ENCODE results near the gene TADA2A.

TADA2A gene

DNA sequence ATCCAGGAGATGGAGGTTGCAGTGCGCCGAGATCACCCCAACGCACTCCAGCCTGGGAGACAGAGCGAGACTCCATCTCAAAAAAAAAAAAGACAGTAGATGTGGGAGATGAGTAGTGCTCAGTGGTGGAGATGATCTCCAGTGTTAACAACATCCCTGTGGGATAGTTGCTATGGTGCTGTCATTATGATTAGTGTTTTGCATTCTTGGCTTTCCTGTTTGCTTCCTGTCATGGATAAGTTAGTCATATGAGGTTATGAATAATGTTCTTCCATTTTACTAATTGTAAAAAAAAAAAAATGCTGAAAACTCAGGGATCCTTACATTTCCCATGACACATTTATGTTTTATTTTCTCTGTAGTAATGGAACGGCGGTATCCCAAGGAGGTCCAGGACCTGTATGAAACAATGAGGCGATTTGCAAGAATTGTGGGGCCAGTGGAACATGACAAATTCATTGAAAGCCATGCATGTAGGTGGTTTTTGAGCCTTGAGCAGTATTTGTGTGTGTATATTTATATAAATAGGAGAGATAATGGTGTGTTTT is 58.5 kb downstream of the TADA2A start:
- no peak for TF ChIP-seq ZNF184 (tag by site-specific recombination; IDR thresholded peaks at IDR 0.05)
- no peak for TF ChIP-seq ZNF202 (tag by site-specific recombination; IDR thresholded peaks at IDR 0.05; ENCODE audit: borderline replicate concordance)
- TF ChIP-seq, protein P1, sequence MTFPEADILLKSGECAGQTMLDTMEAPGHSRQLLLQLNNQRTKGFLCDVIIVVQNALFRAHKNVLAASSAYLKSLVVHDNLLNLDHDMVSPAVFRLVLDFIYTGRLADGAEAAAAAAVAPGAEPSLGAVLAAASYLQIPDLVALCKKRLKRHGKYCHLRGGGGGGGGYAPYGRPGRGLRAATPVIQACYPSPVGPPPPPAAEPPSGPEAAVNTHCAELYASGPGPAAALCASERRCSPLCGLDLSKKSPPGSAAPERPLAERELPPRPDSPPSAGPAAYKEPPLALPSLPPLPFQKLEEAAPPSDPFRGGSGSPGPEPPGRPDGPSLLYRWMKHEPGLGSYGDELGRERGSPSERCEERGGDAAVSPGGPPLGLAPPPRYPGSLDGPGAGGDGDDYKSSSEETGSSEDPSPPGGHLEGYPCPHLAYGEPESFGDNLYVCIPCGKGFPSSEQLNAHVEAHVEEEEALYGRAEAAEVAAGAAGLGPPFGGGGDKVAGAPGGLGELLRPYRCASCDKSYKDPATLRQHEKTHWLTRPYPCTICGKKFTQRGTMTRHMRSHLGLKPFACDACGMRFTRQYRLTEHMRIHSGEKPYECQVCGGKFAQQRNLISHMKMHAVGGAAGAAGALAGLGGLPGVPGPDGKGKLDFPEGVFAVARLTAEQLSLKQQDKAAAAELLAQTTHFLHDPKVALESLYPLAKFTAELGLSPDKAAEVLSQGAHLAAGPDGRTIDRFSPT (tag by site-specific recombination; IDR thresholded peaks at IDR 0.05), result no peak
- no peak for TF ChIP-seq ZNF16 (tag by site-specific recombination; IDR thresholded peaks at IDR 0.05; ENCODE audit: low read depth)
- TF ChIP-seq, protein P2, sequence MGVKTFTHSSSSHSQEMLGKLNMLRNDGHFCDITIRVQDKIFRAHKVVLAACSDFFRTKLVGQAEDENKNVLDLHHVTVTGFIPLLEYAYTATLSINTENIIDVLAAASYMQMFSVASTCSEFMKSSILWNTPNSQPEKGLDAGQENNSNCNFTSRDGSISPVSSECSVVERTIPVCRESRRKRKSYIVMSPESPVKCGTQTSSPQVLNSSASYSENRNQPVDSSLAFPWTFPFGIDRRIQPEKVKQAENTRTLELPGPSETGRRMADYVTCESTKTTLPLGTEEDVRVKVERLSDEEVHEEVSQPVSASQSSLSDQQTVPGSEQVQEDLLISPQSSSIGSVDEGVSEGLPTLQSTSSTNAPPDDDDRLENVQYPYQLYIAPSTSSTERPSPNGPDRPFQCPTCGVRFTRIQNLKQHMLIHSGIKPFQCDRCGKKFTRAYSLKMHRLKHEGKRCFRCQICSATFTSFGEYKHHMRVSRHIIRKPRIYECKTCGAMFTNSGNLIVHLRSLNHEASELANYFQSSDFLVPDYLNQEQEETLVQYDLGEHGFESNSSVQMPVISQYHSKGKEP (tag by site-specific recombination; IDR thresholded peaks at IDR 0.05), result no peak
- TF ChIP-seq, protein P3, sequence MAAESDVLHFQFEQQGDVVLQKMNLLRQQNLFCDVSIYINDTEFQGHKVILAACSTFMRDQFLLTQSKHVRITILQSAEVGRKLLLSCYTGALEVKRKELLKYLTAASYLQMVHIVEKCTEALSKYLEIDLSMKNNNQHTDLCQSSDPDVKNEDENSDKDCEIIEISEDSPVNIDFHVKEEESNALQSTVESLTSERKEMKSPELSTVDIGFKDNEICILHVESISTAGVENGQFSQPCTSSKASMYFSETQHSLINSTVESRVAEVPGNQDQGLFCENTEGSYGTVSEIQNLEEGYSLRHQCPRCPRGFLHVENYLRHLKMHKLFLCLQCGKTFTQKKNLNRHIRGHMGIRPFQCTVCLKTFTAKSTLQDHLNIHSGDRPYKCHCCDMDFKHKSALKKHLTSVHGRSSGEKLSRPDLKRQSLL (tag by site-specific recombination; IDR thresholded peaks at IDR 0.05), result no peak
- no peak for TF ChIP-seq YY1 (tag by site-specific recombination; IDR thresholded peaks at IDR 0.05)
- TF ChIP-seq ZNF670 (tag by site-specific recombination; IDR thresholded peaks at IDR 0.05; ENCODE audit: low read depth), result no peak
- TF ChIP-seq ZNF548 (tag by site-specific recombination; IDR thresholded peaks at IDR 0.05), result no peak
- TF ChIP-seq, protein P4, sequence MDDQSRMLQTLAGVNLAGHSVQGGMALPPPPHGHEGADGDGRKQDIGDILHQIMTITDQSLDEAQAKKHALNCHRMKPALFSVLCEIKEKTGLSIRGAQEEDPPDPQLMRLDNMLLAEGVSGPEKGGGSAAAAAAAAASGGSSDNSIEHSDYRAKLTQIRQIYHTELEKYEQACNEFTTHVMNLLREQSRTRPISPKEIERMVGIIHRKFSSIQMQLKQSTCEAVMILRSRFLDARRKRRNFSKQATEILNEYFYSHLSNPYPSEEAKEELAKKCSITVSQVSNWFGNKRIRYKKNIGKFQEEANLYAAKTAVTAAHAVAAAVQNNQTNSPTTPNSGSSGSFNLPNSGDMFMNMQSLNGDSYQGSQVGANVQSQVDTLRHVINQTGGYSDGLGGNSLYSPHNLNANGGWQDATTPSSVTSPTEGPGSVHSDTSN (CRISPR knock-in tag; IDR thresholded peaks at IDR 0.05), result no peak
- no peak for TF ChIP-seq ZNF221 (tag by site-specific recombination; IDR thresholded peaks at IDR 0.05; ENCODE audit: borderline replicate concordance)
- TF ChIP-seq, protein P5, sequence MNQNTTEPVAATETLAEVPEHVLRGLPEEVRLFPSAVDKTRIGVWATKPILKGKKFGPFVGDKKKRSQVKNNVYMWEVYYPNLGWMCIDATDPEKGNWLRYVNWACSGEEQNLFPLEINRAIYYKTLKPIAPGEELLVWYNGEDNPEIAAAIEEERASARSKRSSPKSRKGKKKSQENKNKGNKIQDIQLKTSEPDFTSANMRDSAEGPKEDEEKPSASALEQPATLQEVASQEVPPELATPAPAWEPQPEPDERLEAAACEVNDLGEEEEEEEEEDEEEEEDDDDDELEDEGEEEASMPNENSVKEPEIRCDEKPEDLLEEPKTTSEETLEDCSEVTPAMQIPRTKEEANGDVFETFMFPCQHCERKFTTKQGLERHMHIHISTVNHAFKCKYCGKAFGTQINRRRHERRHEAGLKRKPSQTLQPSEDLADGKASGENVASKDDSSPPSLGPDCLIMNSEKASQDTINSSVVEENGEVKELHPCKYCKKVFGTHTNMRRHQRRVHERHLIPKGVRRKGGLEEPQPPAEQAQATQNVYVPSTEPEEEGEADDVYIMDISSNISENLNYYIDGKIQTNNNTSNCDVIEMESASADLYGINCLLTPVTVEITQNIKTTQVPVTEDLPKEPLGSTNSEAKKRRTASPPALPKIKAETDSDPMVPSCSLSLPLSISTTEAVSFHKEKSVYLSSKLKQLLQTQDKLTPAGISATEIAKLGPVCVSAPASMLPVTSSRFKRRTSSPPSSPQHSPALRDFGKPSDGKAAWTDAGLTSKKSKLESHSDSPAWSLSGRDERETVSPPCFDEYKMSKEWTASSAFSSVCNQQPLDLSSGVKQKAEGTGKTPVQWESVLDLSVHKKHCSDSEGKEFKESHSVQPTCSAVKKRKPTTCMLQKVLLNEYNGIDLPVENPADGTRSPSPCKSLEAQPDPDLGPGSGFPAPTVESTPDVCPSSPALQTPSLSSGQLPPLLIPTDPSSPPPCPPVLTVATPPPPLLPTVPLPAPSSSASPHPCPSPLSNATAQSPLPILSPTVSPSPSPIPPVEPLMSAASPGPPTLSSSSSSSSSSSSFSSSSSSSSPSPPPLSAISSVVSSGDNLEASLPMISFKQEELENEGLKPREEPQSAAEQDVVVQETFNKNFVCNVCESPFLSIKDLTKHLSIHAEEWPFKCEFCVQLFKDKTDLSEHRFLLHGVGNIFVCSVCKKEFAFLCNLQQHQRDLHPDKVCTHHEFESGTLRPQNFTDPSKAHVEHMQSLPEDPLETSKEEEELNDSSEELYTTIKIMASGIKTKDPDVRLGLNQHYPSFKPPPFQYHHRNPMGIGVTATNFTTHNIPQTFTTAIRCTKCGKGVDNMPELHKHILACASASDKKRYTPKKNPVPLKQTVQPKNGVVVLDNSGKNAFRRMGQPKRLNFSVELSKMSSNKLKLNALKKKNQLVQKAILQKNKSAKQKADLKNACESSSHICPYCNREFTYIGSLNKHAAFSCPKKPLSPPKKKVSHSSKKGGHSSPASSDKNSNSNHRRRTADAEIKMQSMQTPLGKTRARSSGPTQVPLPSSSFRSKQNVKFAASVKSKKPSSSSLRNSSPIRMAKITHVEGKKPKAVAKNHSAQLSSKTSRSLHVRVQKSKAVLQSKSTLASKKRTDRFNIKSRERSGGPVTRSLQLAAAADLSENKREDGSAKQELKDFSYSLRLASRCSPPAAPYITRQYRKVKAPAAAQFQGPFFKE (tag by site-specific recombination; IDR thresholded peaks at IDR 0.05; ENCODE audit: borderline replicate concordance), result no peak
- no peak for TF ChIP-seq ZNF768 (tag by site-specific recombination; IDR thresholded peaks at IDR 0.05)
- TF ChIP-seq, protein P6, sequence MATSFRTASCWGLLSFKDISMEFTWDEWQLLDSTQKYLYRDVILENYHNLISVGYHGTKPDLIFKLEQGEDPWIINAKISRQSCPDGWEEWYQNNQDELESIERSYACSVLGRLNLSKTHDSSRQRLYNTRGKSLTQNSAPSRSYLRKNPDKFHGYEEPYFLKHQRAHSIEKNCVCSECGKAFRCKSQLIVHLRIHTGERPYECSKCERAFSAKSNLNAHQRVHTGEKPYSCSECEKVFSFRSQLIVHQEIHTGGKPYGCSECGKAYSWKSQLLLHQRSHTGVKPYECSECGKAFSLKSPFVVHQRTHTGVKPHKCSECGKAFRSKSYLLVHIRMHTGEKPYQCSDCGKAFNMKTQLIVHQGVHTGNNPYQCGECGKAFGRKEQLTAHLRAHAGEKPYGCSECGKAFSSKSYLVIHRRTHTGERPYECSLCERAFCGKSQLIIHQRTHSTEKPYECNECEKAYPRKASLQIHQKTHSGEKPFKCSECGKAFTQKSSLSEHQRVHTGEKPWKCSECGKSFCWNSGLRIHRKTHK (tag by site-specific recombination; IDR thresholded peaks at IDR 0.05), result no peak
- no peak for TF ChIP-seq SALL2 (tag by site-specific recombination; IDR thresholded peaks at IDR 0.05; ENCODE audit: borderline replicate concordance)
- TF ChIP-seq ZNF335 (tag by site-specific recombination; conservative IDR thresholded peaks at IDR 0.05), result no peak
- no peak for TF ChIP-seq ZNF837 (tag by site-specific recombination; IDR thresholded peaks at IDR 0.05)
- no peak for TF ChIP-seq GLI4 (tag by site-specific recombination; IDR thresholded peaks at IDR 0.05)
- no peak for TF ChIP-seq ZNF121 (tag by site-specific recombination; IDR thresholded peaks at IDR 0.05)
- Histone ChIP-seq H3K4me3 (ENCODE audit: low read depth, low read length) (no peak overlapping the region), H3K9me3 (ENCODE audit: control insufficient read depth, insufficient read depth, low read depth, low read length) (no peaks in the 10 kb centered on the region), H3K36me3 (ENCODE audit: control insufficient read depth in 2 of 2, insufficient read depth in 1 of 2, low read length in 2 of 2) (peaks cover 69 to 76% of the 10 kb centered on the region in 2 experiments), H3K4me1 (ENCODE audit: control insufficient read depth, insufficient read depth, low read length) (no peaks in the 10 kb centered on the region), H3K27ac (ENCODE audit: extremely low read depth, low read depth, low read length) (no peak overlapping the region)
- ChIA-PET CTCF (interaction anchor here (0.6 kb wide), 1 partner anchor 84 kb away, joined by 4 read pairs; no protein-coding TSS in a partner anchor), POLR2A (no interaction called here)

All from HEK293 (cell line).